HG03354 (cell line): ENCODE results near the gene P2RY13.
A peak's percentile ranks its signal among the peaks of the same experiment; 100 is the strongest.

Experiments
- ATAC-seq: cut with Tn5 transposase; IDR thresholded peaks from one replicate; pipeline ENCODE4 v1.9.1; 2021; ENCODE audit warnings: mild to moderate bottlenecking; ENCODE audit not compliant: unreplicated experiment, poor library complexity, severe bottlenecking

P2RY13 gene

DNA sequence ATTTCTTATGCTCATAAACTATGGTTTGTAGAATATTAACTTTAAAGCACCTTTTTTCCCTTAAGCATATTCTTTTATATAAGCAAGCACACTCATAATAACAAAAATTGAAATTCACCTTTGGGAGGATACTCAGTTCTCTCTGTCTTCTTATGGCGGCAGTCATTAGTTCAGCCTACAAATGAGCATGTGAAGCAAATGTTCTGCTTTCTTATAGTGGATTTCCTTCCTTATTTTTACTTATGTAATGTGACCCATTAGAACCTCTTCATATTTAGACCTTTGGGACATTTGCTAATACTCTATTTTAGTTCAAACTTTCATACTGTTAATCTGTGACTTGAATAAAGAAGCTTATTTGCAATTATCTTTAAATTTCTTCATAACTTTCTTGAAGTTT is at the start of gene P2RY13:
Gene P2RY13, minus strand, starts transcription at position 187 of the 400 bp plus-strand sequence. Its CDS starts 21 bp downstream, at position 166.
- ATAC-seq = no peak

- peak; percentile 63 for ATAC-seq
These were observed 48.5 kb upstream of the P2RY13 start for GRCh38 chr3:151377768-151378385.

- ATAC-seq = no peak
These were observed 42.9 kb upstream of the P2RY13 start for GRCh38 chr3:151372063-151372820.

DNA sequence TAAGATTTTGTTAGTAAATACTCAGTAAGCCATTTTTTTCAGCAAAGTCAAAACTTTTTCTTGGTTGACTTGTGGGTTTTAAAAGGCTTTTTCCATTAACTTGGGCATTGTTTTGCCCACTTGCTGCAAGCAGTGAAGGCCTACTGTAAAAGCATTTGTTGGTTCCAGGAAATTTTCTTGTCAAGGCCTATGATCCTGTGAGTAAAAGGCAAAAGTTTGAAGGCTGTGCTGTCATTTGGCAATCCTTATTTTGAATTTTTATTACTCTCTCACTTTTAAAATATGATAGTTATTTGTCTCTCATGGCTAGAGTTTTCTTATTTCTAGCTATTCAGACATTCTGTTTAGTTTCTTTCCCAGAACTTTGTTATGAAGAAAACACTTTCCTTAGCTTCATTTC is 42.2 kb upstream of the P2RY13 start:
- ATAC-seq = no peak

DNA sequence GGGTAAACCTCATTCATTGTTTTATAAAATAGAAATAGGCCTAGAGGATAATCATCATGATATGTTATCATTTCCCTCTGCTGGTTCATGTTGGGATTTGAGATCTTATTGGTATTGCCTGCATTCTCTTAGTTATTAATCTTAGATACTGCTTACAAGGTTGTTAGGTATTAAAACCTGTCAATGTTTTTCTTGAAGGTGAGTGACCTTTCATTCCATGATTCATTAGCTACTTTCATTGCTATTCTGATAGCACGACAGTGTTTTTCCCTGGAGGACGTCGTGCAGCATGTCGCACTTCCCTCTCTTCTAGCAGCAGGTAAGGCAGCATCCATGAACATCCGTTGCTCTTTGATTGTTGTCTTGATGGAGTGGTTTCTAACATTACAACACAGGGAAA is 38.1 kb upstream of the P2RY13 start:
- no peak for ATAC-seq

GRCh38 chr3:151366993-151367392 is 37.6 kb upstream of the P2RY13 start:
- ATAC-seq = no peak

DNA sequence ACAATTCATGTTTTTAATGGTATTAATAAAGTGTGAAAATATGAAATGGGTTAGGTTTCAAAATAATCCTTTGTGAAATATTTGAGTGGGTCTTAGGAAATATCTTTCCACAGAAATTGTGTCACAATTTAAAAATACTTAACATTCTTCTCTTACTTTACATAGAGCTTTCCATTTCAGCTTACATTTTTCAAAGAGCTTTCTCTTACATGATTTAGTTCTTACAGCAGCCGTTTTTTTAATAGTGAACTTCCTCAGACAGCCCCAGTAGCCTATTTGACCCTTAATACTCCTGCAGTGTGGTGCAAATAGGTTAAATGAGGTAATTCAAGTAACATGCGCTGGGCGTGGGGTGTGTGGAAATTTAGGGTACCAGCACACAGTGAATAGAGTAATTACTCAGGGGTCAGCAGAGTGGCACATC is 33.4 kb upstream of the P2RY13 start:
- no peak for ATAC-seq

GRCh38 chr3:151357463-151357850 is 28.1 kb upstream of the P2RY13 start:
- ATAC-seq = no peak

GRCh38 chr3:151356794-151357462 is 27.6 kb upstream of the P2RY13 start:
- ATAC-seq = no peak

GRCh38 chr3:151351648-151352047 is 22.3 kb upstream of the P2RY13 start:
- ATAC-seq = no peak

DNA sequence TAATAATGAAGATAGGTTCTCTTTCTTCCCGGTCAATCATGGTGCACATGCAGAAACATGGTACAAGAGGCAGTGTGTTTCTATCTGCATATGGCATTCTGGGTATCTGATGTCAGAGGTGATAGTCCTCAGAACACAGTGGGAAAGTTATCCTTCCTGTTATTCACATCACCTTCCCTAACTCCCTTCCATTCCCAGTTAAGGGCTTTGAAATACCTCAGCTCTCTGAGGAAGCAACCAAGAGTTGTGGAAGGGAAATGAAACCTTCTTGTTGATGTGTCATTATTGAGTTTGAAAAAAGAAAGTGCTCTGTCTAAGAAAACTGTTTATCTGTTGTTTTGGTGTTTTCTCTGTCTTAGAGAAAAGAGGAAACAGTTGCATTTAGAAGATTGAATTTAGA is 21.9 kb upstream of the P2RY13 start:
- ATAC-seq = peak; percentile 92

- ATAC-seq = no peak
These were observed 21.3 kb upstream of the P2RY13 start for GRCh38 chr3:151350656-151351055.

DNA sequence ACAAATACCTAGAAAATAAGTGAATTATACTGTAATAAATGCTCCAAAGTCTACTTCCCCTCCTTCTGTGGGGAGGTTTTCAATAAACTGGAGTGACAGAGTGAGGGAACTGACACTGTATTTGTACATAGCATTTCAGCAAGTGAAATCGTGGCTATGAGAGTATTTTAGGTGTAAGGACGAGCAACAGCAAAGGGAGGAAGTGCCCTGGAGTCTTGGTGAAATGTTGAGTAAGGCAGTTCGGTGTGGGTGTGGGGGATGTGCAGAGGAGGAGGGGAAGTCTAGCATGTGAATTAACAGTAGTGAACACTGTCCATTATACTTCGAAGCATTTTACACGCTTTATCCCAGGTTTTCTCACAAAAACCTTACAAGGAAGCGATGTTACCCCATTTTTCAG is 18.1 kb upstream of the P2RY13 start:
- no peak for ATAC-seq

- ATAC-seq = no peak
These were observed 16.9 kb upstream of the P2RY13 start for GRCh38 chr3:151346292-151346691.

GRCh38 chr3:151345859-151346258 is 16.5 kb upstream of the P2RY13 start:
- ATAC-seq = no peak

DNA sequence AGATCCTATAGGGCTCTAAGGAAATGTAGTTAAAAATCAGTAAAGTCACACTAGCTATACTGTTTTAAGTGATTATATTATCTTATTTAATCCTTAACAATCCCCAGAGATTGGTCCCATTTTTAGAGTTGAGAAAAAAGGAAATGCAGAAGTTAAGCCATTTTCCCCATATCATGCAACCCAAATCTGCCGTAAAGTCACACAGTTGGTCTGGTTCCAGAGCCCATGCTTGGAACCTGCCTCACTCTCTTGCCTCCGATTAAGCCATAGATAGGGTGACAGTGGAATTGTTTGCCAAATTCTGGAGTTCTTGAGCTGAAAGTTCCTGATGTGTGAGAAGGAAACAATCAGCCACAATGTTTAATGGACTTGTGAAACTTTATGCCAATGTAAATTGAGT is 2.3 kb upstream of the P2RY13 start:
- ATAC-seq = no peak

DNA sequence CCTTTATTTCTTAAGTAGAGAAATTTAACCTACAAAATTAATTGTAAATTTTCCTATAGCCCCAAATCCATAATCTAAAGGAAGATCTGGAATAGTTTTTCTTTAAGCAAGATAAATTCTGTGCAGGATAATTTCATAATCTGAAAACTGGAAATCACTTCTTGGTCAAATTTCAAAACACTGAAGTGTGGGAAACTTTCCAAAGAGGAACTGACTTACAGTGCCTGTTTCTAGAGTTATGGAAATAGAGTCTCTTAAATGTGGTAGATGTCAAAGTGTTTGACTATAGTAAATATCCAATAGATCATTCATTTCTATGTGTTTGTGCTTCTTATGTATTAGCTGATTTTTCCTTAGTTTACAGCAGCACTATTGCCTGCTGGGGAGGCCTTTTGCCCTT is 1.6 kb upstream of the P2RY13 start:
- no peak for ATAC-seq

DNA sequence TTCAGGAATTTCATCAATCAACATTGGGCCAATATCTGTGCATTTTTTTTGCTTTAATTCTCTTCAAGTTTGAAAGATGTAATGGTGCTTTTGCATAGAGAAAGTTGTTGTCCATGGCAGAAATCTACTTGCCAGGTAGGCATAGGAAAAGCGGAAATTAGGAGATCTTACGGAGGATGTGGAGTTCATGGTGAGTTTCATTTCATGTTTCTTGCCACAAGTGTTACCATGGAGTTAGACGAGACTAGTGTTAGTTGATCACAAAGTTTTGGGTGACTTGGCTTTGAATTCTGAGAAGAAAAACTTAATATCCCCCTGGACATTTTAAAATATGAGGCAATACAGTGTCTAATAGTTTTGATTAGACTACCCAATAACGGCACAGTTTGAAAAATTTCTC is 1.0 kb upstream of the P2RY13 start:
- no peak for ATAC-seq

- no peak for ATAC-seq
These were observed 902 bp downstream of the P2RY13 start for GRCh38 chr3:151328298-151328995.

DNA sequence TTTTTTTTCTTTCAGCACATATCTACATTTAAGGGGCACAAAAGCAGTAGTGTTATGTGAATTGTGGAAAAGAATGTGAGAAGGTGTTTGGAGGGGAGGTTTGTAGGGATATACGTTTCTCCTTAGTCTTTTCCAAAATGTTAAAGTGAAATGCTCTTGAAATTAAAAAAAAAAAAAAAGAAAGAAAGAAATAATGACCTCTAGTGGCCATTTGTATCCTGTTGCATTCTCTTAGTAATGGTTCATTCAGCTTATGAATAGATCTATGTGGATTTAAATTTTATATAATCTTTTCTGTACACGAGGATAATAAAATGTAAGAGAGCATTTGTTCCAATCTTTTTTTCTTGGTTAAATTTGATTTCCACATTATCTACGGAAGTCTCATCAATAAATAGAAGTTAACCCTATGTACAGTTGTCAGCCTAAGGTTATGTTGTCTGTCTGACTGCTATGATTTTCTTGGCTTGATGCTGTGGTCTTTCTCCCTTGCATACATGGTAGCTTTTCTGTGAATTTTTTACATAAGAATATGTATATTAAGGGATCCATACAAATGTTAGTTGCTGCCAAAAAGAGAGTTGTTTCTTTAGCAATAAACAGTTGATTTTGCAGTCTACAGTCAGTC is 1.7 kb downstream of the P2RY13 start:
- no peak for ATAC-seq
